GM19099 (cell line): ENCODE results near the gene NPLOC4.
A peak's percentile ranks its signal among the peaks of the same experiment; 100 is the strongest.

Experiments used
- POLR2A ChIP-seq: IDR thresholded peaks from 3 replicates; pipeline ENCODE4 v1.6.1; 2011; ENCODE audit warnings: low read depth; ENCODE audit not compliant: insufficient read length; ENCODE audit errors: extremely low read depth

Gene NPLOC4

GRCh38 chr17:81513372-81513752 is 123.5 kb downstream of the NPLOC4 start:
- TF ChIP-seq POLR2A, result peak; percentile 70

- peak; percentile 100 for TF ChIP-seq POLR2A
Measured at GRCh38 chr17:81512562-81513371, 124.1 kb downstream of the NPLOC4 start, which contains the start of gene ACTG1. ACTG1 (minus strand) TSS chr17:81512799; CDS start chr17:81512354, 445 bp downstream.

GRCh38 chr17:81511804-81512561 is 124.9 kb downstream of the NPLOC4 start:
- TF ChIP-seq POLR2A, result peak; percentile 54

- TF ChIP-seq POLR2A, result no peak
Measured at GRCh38 chr17:81511554-81511803, 125.4 kb downstream of the NPLOC4 start.

GRCh38 chr17:81510785-81511553 is 125.9 kb downstream of the NPLOC4 start:
- peak; percentile 23 for TF ChIP-seq POLR2A

- no peak for TF ChIP-seq POLR2A
Measured at GRCh38 chr17:81509972-81510784, 126.7 kb downstream of the NPLOC4 start.

GRCh38 chr17:81509207-81509971 is 127.5 kb downstream of the NPLOC4 start:
- TF ChIP-seq POLR2A, result peak; percentile 58

GRCh38 chr17:81508639-81509206 is 128.2 kb downstream of the NPLOC4 start:
- no peak for TF ChIP-seq POLR2A
